GM19455 (cell line): ENCODE data around the gene NCKAP5.

Experiments used
- ATAC-seq: cut with Tn5 transposase; IDR thresholded peaks from one replicate; pipeline ENCODE4 v1.9.1; 2021; ENCODE audit not compliant: unreplicated experiment

Gene NCKAP5

DNA sequence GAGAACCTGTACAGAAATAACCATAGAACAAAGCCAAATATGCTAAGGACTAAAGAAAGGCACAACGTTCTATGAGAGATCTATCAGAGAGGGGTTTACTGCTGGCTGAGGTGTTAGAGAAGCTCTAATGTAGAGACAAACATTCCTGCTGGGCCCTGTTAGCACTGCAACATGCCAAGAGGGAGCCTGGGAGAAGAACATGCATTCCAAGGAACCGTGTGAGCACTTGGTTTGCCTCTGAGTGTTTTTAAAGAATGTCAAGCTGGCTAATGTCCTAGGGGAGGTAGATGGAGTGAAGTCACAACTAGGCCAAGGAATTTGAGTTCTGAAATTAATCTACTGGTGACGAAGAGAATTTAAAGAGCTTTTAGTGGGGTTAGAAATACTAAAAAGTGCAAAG lies 514.0 kb downstream of the NCKAP5 start:
- ATAC-seq = no peak

DNA sequence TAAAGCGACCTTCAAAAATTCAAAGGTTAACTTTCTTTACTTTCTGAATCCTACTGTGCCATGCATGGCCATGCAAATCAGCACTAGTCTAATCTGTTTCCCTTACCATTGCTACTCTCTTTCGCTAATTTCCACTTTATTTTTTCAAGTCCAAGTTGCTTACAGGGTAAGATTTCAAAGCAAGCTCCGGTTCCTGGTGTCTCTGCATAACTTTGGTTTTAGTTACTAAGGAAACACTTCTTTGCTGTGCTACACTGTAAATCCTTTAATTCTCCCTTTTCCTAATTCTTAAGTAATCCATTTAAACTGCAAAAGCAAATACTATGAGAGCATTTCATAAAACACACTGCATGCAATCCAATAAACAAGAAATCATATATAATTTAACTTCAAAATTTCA lies 514.7 kb downstream of the NCKAP5 start:
- ATAC-seq = no peak

DNA sequence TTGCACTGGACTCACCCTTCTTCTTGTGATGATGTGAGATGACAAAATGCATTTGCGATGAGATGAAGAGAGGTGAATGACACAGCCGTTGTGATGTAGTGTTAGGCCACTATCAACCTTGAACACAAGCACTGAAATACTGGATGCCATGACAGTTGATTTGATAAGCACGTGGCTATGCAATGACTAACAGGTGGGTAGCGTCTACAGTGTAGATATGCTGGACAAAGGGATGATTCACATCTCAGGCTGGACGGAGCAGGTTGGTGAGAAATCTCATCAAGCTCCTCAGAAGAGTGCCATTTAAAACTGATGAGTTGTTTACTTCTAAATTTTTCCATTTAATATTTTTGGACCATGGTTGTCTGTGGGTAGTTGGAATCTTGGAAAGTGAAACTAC lies 522.5 kb downstream of the NCKAP5 start:
- ATAC-seq = no peak

DNA sequence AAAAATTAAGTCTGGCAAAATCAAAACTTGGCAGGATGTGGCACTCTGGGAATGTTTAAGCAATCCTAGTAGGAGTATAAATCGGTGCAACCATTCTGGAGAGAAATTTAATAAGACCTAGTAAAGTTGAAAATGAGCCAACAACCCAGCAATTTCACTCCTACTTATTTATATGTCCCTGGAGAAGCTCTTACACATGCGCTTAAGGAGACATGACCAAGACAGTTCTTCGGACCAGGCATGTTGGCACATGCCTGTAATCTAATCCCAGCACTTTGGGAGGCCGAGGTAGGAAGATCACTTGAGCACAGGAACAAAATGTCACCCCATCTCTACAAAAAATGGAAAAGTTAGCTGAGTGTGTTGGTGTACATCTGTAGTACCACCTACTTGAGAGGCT lies 523.7 kb downstream of the NCKAP5 start:
- ATAC-seq = no peak

DNA sequence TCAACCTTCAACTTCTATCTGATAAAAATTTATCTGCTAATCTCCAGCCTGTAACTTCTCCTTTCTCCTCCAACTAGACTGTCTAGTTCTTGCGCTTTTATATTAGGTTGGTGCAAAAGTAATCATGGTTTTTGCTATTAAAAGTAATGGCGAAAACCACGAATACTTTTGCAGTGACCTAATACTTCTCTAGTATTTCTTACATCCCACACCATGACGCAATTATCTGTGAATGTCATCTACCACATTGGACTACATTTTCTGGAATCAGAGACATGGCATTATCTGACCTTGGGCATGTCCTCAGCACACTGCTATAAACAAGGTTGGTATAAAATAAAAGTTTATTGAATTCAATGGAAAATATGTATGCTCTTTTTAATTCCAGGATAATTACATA lies 528.1 kb downstream of the NCKAP5 start:
- no peak for ATAC-seq

DNA sequence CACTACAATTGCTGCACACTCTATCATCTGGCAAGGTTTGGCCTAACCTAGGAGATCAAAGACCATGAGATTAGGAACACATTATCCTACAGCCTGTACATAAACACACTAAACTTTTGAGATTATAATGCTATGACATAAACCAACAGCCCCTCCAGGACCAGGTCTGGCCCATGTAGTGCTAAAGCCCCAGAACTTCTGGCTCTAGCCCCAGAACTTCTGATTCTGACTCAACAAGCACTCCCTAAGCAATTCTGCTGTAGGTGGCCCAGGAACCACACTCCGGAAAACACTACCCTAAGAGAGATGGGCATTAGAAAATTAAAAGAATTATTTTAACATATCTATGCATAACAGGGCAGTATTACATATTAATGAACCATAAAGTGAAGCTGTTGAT lies 528.7 kb downstream of the NCKAP5 start:
- no peak for ATAC-seq

DNA sequence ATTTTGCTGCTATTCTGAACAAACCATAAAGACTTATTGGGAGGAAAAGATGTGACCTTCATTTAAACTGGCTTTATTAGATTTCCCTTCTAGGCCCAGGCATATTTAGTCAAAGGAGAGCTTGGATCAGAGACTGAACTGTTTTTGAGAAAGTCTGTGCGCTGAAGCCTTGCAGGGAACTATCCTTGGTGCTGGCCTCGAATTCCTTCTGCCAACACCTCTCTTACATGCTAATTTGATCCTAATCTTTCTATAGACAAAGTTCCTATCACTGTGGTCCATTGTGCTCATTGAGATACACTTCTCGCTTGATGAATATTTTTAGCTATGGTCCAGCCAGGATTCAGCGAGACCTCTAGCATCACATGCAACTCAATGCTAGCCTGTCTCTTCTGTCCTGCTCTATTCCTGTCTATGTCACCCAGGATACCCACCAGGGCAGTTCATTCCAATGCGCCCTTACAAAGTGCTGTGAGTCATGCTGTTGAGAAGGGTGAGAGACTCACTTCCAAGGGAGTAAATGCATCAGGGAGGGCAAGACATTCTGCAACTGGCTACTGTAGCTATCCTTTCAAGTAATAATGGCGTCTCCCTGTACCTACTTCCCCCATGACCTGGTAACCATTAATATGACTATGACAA lies 541.6 kb downstream of the NCKAP5 start:
- no peak for ATAC-seq

DNA sequence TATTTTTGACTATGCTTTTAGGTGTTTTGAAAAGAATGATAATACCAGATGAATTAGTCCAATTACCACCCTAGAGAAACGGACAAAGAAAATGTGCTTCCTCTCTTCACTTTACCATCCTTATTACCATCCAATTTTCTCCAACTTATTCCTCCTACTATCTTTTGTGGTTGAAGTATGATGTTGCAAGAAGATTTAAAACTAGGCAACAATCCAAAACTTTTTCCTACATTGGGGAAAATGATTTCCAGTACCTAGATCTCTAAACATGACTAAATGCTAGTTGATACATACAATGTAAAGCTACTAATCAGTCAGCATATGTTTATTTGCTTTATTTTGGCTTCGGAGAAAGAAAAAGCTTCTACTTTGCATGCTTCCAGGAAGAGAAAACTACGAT lies 543.3 kb downstream of the NCKAP5 start:
- no peak for ATAC-seq

DNA sequence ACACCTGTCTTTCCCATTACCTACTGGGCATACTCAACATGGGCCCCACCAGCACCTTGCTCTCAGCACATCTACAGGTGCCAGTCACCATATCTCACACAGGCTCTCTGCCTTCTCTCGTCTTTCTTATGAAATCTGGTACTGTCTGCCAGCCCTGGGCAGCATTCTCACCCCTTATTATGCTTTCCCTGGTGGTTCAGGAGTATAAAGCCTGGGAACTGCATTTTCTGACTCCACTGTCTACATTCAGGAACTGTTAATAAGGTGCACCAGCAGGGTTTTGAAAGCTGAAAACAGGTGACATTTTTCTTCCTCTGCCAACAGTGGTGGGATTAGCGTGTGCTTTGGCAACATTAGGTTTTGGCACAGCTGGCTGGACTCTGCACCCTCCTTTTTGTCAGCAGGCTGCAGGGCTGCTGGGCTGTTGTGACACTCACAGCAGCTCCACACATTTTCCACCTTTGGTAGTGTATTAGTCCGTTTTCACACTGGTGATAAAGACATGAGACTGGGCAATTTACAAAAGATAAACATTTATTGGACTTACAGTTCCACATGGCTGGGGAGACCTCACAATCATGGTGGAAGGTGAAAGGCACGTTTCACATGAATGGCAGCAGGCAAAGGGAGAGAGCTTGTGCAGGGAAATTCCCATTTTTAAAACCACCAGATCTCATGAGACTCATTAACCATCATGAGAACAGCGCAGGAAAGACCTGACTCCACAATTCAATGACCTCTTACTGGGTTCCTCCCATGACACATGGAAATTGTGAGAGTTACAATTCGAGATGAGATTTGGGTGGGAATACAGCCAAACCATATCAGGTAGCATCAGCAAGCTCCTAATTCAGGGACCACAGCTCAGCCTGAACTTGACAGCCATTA lies 555.2 kb downstream of the NCKAP5 start:
- ATAC-seq = no peak

DNA sequence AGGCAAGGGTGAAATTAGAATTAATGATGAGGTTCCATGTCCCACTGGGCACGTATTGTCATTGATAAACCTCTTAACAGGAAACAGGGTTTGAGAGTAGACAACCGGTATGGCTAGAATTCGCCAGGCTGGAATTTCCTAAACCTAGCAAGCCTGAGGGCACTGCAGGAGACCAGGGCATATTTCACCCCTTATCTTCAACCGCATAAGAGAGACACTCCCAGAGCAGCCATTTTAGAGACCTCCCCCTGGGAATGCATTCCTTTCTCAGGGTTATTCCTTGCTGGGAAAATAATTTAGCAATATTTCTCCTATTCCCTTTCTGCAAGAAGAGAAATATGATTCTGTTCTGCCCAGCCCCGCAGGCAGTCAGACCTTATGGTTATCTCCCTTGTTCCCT lies 563.6 kb downstream of the NCKAP5 start:
- no peak for ATAC-seq

DNA sequence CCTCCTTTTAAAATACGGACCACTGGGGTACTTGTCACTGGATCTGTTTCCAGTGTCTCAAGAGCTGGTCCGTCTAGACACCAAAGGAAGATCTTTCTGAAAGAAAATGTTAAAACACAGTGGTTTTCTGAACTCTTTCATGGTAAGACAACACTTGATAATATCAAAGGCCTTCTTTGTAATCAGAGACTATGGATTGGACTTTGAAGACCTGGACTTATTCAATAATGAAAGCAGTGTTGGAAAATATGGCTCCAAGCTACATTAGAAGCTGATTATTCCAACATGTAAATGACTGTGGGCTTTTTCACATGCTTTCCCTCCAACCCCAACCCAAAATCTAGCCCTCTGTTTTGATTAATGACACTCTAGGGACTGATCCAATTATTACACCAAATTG lies 568.8 kb downstream of the NCKAP5 start:
- no peak for ATAC-seq

DNA sequence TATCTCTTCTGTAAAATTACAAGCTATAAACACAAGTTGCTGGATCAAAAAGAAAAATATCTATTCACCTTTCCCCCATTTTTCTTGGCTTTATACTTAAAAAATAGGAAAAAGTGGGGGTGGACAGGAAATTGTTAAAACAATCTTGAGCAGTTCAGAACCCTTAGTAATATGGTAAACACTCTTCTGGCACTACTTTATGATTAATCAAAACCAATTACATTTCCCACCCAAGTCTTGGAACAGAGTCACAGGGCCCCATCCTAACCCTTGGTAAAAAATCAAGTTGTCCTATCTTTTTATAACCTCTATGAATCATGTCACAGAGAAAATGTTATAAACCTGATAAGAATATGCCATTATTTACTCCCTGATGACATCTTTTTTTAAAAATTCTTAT lies 570.0 kb downstream of the NCKAP5 start:
- no peak for ATAC-seq

DNA sequence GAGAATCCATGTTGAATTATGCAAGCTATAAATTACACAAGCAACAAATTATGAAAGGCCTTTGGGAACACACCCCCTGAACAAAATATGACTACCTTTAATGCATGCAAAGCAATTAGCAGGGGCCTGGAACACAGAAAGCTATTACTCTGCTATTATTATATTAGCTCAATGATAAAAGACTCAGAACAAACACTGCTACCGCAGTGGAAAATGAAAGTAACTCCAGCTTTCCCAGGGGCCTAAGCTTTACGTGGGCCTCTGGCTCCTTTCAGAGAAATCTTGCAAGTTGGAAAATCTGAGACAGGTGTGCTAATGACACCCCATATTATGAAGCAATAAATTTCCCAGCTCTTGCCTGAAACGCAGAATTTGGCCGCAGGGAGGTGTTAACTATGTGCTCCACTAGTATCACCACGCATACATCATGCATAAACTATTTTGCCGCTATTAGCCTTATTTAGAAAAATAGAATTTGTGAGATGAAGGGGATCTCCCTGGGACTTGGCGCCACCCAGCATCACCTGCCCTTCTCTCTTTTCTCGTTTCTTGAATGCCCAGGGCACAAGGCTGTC lies 576.7 kb downstream of the NCKAP5 start:
- ATAC-seq = no peak

DNA sequence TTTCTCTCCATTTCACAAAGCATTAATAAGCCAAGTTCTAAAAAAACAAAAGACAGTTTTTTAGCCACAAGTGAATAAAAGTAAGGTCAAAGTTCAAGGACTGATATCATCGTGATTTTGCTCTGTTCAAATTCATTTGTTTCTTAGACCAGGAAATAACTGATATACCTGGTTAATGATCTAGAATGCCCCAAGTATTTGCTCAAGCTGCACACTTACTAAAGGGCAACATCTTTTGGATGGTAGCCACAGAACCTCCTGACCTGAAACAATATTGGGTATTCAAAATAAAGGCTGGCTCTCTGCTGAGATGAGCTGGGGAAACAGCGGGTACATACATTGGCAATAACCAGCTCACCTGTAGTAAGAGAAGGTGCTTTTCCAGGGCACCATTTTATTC lies 583.5 kb downstream of the NCKAP5 start:
- ATAC-seq = no peak

DNA sequence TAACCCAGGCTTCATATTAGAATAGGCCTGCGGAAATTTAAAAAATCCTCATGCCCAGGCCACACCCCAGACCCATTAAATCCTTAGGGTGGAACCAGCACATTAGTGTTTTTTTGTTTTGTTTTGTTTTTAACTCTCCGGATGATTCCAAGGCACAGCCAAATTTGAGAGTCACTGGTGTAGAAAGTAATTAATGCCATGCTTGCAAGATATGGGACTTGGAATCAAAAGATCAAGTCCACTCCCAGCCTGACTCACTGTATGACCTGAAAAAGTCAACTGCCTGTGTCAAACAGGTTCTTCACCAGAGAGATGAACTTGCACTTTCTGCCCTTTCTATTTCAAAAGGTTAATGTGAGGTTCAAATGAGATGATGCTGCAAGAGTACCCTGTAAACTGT lies 588.0 kb downstream of the NCKAP5 start:
- no peak for ATAC-seq

DNA sequence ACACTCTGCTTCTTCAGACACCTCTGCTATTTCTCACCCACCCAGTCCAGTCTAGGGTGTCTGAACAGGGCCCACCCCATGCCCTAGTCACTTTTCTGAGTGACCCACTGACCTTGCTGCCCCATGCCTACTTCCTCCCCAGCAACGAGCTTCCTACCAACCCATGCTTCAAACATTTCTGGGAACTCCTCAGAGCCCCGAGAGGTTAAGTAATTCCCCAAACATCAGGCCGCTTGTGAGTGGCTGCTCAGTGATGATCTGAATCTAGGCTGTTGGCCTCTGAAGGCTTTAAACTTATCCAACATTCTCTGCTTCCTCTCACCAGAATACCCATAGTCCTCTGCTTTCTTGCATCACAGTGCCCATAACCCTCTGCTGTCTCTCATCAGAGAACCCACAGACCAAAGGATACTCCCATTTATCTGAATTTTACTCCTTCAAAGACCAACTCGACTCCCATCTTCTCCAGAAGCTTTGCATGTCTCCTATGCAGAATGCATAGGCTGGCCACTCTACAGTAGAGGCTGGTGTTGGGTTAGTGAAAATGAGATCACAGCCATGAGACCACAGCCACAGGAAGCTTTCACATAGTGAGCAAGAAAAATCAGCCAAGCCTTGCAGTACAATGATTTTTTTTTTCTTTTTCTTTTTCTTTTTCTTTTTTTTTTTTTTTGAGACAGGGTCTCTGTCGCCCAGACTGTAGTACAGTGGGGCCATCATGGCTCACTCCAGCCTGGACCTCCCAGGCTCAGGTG lies 588.7 kb downstream of the NCKAP5 start:
- no peak for ATAC-seq

DNA sequence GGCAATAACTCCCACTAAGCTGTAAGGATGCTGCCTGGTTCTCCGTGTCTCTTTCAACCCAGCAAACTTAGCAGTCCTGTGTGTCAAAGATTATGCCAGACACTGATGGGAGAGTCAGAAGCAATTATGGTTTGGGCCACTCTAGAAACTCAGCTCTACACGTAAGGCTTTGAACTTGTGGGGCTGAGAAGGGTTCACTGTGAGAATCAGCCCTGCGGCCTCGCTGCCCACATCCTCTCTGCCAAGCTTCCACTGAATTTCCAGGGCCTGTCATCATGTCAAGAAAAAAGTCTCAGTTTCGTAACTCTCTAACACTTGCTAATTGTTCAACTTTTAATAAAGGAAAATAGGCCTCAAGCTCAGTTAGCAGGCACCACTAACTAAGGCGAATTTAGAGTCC lies 589.4 kb downstream of the NCKAP5 start:
- ATAC-seq = no peak

DNA sequence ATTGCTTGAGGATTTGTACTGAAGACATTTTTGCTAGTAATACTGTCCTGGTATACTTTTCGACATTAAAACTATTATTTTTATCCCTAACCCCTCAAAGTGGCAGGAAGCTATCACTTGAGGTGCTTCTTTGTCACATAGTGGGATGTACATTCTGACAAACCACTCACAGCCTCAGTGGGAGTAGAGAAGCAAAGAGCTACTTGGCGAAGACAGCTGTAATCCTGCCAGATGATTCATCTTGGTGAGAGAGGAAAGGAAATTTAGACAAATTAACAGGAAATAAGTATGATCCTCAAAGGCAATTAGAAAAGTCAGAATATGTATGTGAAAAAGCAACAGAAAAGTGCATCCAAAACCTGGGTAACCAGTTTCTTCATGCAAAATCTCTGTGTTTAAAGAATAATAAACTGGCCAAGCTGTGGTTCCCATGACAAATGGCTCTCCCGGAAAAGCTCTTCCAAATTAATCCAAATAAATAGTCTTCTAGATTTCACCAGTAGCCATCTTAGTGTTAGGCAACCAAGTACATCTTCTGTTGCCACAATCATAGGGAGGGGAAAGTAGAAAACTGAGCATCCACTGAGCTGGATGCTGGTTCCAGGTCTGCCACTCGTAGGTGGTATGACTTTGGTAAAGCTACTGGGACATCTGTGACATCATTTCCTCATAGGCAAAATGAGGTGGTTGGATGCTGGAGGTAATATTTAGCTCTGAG lies 590.3 kb downstream of the NCKAP5 start:
- ATAC-seq = no peak

DNA sequence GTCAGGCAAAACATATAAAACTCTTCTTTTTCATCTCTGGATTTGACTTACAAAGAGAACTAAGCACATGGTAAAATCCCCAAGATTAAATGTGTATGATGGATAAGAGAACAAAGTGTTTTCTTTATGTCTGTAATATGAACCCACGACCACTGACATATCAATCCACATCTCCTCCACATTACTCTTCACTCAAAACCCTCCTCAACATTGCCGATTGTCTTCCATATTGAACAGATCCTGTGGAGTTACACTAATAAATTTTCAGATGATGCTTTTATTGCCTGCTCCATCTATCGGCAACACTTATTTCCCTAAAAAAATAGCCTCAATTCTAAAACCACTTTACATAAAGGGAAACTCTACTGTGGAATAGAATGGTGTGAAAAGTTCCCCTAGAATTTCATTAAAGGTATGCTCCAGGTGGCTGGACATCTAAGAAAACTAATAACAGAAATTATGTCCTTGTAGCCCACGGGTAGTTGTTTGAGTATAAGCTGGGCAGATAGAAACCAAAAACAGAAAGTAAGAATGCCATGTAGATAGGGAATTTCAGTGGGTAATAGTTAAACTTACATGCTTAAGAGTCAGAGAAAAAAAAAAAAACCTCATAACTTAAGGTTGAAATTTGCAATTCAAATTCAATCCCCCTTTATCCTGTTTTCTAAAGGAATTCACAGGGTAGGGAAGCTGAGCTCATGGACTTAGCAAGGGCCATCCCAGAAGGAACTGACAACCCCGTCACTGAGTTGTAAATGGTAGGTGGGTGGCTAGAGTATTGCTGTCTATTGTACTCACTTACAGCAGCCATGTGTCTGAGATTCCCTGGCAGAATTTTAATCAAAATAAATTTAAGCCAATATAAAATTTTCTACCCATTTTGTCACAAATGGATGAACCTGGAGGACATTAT lies 592.8 kb downstream of the NCKAP5 start:
- ATAC-seq = no peak
